K562 (cell line): ENCODE measurements around the gene TJP3. TPM values are rescaled to one million over a fixed set of nuclear protein-coding genes. Genes with fewer than 3 reads are reported as not detected.

ENCODE experiments used
- ATAC-seq: fragments of 200-7000 bp; cut with Tn5 transposase; 3 replicates; pipeline ENCODE4 v1.9.1; 2020; ENCODE audit warnings: moderate library complexity
- BruUV-seq: library from RNA; stranded (reverse); fragments of 400-500 nt; replicated peaks from 2 replicates; lab custom pipeline; 2021; lab: Mats Ljungman, UMichigan
- CTCF ChIA-PET: fragments of 300-600 bp; formaldehyde crosslinking; extraction: SDS; loops from one replicate; lab custom pipeline; 2021; ENCODE audit warnings: low intra/inter-chr PET ratio; lab: Yijun Ruan, JAX
- POLR2A ChIA-PET: fragments of 300-600, 350-650 bp; sonication (Branson Sonifier 250); formaldehyde crosslinking; extraction: SDS; loops from one replicate; lab custom pipeline; 2021; ENCODE audit warnings: antibody characterized with exemption, inconsistent platforms; lab: Yijun Ruan, JAX
- DNase-seq, 4 experiments: peaks; one replicate each; pipeline versions ENCODE4 v3.0.0 to v3.0.0-alpha.2; 2011 to 2018; ENCODE audit warnings: low spot score in 3 of 4, mixed read lengths in 3 of 4; ENCODE audit errors: extremely low read depth in 1 of 4
- FAIRE-seq: peaks from 2 replicates; lab custom pipeline; 2011; peaks lifted over from hg19 to GRCh38; lab: Jason Lieb, UNC
- H2AFZ ChIP-seq: 2 replicates; pipeline ENCODE4 v1.6.0; 2011; ENCODE audit warnings: low read depth, low read length, control low read depth, inconsistent platforms
- H3K27ac ChIP-seq: fragments of 200-600 bp; 3 replicates; pipeline ENCODE4 v1.8.0; 2011; ENCODE audit warnings: low read depth, mild to moderate bottlenecking, control low read depth, inconsistent platforms, low read length, moderate library complexity, mixed read lengths; ENCODE audit errors: extremely low read depth
- H3K27me3 ChIP-seq, 2 experiments: fragments of 300-600 bp in 1 of 2; 2 replicates in 1 of 2; 3 replicates in 1 of 2; pipeline versions ENCODE4 v1.6.0 to v1.8.0; 2011; ENCODE audit warnings: inconsistent platforms in 2 of 2, low read length in 2 of 2, mild to moderate bottlenecking in 1 of 2, mixed read lengths in 1 of 2, moderate library complexity in 1 of 2; ENCODE audit not compliant: control insufficient read depth in 2 of 2, insufficient read depth in 2 of 2
- H3K36me3 ChIP-seq: fragments of 300-600 bp; 3 replicates; pipeline ENCODE4 v1.8.0; 2011; ENCODE audit warnings: mild to moderate bottlenecking, low read length, inconsistent platforms; ENCODE audit not compliant: control insufficient read depth, insufficient read depth
- H3K4me1 ChIP-seq, 2 experiments: fragments of 200-600 bp in 1 of 2; replicated peaks in 1 of 2; 2 replicates in 1 of 2; 3 replicates in 1 of 2; pipeline versions ENCODE4 v1.5.1 to v1.8.0; 2011; ENCODE audit warnings: inconsistent platforms in 2 of 2, low read length in 2 of 2, mild to moderate bottlenecking in 1 of 2, mixed read lengths in 1 of 2, moderate library complexity in 1 of 2; ENCODE audit not compliant: control insufficient read depth in 2 of 2, insufficient read depth in 2 of 2
- H3K4me2 ChIP-seq: 2 replicates; pipeline ENCODE4 v1.6.1; 2011; ENCODE audit warnings: low read length, control low read depth, inconsistent platforms, mixed read lengths; ENCODE audit not compliant: insufficient read depth
- H3K4me3 ChIP-seq: fragments of 200-600 bp; sonication (generic), shearing (Covaris generic); 2 replicates; pipeline ENCODE4 v1.5.1; 2016; ENCODE audit warnings: control low read depth, inconsistent platforms
- H3K79me2 ChIP-seq: fragments of 200-600 bp; 3 replicates; pipeline ENCODE4 v1.8.0; 2011; ENCODE audit warnings: low read length, inconsistent platforms; ENCODE audit not compliant: control insufficient read depth, insufficient read depth
- H3K9ac ChIP-seq, 2 experiments: 2 replicates each; pipeline versions ENCODE4 v1.6.0 to v1.6.1; 2011; ENCODE audit warnings: low read depth in 2 of 2, low read length in 2 of 2, control low read depth in 1 of 2, inconsistent platforms in 1 of 2, mild to moderate bottlenecking in 1 of 2, mixed read lengths in 1 of 2; ENCODE audit not compliant: insufficient read depth in 1 of 2
- H3K9me1 ChIP-seq: one replicate; pipeline ENCODE4 v1.6.0; 2011; ENCODE audit warnings: inconsistent platforms, mild to moderate bottlenecking, low read length, moderate library complexity; ENCODE audit not compliant: control insufficient read depth, insufficient read depth
- H3K9me3 ChIP-seq: replicated peaks from 2 replicates; pipeline ENCODE4 v1.5.1; 2011; ENCODE audit warnings: low read depth, low read length, inconsistent platforms; ENCODE audit not compliant: control insufficient read depth, insufficient read depth
- H4K20me1 ChIP-seq: replicated peaks from 2 replicates; pipeline ENCODE4 v1.6.1; 2011; ENCODE audit warnings: low read length, inconsistent platforms, mixed read lengths; ENCODE audit not compliant: control insufficient read depth, insufficient read depth
- POLR2G ChIP-seq: fragments of 200-400 bp; formaldehyde crosslinking; IDR thresholded peaks from 2 replicates; pipeline ENCODE4 v1.6.1; 2017; ENCODE audit warnings: low read depth, mild to moderate bottlenecking, antibody characterized with exemption, low read length, moderate library complexity
- WGBS: fragments of 100-300 bp; shearing (Covaris generic); methylation state at CpG from one replicate; pipeline ENCODE4 v1.1.6; 2016; ENCODE audit warnings: low coverage, mixed read lengths; ENCODE audit not compliant: insufficient coverage; ENCODE audit errors: missing lambda C conversion rate; 5-methylcytosine and 5-hydroxymethylcytosine counted together
- in situ Hi-C: fragments of 300-500 bp; cut with MboI; formaldehyde crosslinking; loops from 4 replicates; pipeline ENCODE4 v1.15.0; 2018; ENCODE audit warnings: inconsistent platforms, mixed read lengths
- intact Hi-C: fragments of 100-400 bp; cut with micrococcal nuclease; formaldehyde crosslinking; loops from 2 replicates; pipeline ENCODE4 v1.14.2; 2022
- polyA plus RNA-seq, 8 experiments: library from polyadenylated mRNA; depleted of rRNA in 4 of 8; stranded (reverse) in 5 of 8; unstranded in 3 of 8; fragments of >200 nt; fragmentation: Nextera tagmentation in 2 of 8; fragmentation: Illumina TruSeq in 1 of 8; extraction: Ambion mirVana in 2 of 8; extraction: Trizol in 1 of 8; gene quantifications; 2 replicates each; pipeline versions ENCODE4 v1.2.1 to v1.2.3, GENCODE V29; 2011 to 2014; ENCODE audit warnings: inconsistent platforms in 1 of 8, missing spikeins in 1 of 8
- total RNA-seq, 7 experiments: library from RNA; depleted of rRNA in 6 of 7; stranded (reverse); fragments of >200 nt in 6 of 7; fragmentation: Illumina TruSeq in 2 of 7; extraction: Trizol in 2 of 7; gene quantifications; 2 replicates each; pipeline versions ENCODE4 v1.2.1 to v1.2.3, GENCODE V29; 2011 to 2021; ENCODE audit warnings: low replicate concordance in 1 of 7
- TF ChIP-seq, protein P1 (sequence below): fragments of 250-450 bp; sonication (Bioruptor Pico); IDR thresholded peaks from 2 replicates; pipeline ENCODE4 v1.8.0; 2022; ENCODE audit warnings: inconsistent platforms, mild to moderate bottlenecking, moderate library complexity, borderline replicate concordance
- TF ChIP-seq, protein P2 (sequence below): sonication (generic); formaldehyde crosslinking; IDR thresholded peaks from 2 replicates; pipeline ENCODE4 v1.9.0; 2022; ENCODE audit warnings: mild to moderate bottlenecking, missing genetic modification reagents

TJP3 gene
- total and polyA plus RNA-seq, 9 of the 15 experiments (the other 6 are each of a cell fraction or from before 2014, with no cell fraction given), result 0.11 to 2.4 (median 0.57) TPM; not detected in 1

- TF ChIP-seq POLR2G, result 0 out of 2 replicates have a peak, but pooled peaks have one; percentile 35
These were observed 46.6 kb upstream of the TJP3 start (continued) for GRCh38 chr19:3661284-3662238.

GRCh38 chr19:3663838-3664237 is 44.3 kb upstream of the TJP3 start:
- no peak overlapping the region for H3K4me2 ChIP-seq
- H2AFZ ChIP-seq, result no peak overlapping the region
- FAIRE-seq (no peak), DNase-seq (no peak), ATAC-seq (no peak)
- intact Hi-C loops (no loop called here), in situ Hi-C loops (loop anchor here (5.0 kb wide), 1 partner anchor 43 kb away; the partner anchor contains the start of gene TJP3)
- H3K27ac ChIP-seq, result no peak overlapping the region
- H3K4me1 ChIP-seq, result peaks cover 0 to 51% of the 10 kb centered on the region in 2 experiments; a peak in 3 of 5 replicates
- TF ChIP-seq, protein P1, sequence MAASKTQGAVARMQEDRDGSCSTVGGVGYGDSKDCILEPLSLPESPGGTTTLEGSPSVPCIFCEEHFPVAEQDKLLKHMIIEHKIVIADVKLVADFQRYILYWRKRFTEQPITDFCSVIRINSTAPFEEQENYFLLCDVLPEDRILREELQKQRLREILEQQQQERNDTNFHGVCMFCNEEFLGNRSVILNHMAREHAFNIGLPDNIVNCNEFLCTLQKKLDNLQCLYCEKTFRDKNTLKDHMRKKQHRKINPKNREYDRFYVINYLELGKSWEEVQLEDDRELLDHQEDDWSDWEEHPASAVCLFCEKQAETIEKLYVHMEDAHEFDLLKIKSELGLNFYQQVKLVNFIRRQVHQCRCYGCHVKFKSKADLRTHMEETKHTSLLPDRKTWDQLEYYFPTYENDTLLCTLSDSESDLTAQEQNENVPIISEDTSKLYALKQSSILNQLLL (CRISPR knock-in tag), result no peak
- TF ChIP-seq, protein P2, sequence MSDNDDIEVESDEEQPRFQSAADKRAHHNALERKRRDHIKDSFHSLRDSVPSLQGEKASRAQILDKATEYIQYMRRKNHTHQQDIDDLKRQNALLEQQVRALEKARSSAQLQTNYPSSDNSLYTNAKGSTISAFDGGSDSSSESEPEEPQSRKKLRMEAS (CRISPR knock-in tag), result 0 out of 2 replicates have a peak, but pooled peaks have one; percentile 22
- ChIA-PET CTCF (no interaction called here), POLR2A (no interaction called here)
- no peak overlapping the region for H3K4me3 ChIP-seq
- no peaks in the 10 kb centered on the region for H3K9me1 ChIP-seq
- H4K20me1 ChIP-seq, result peaks cover 11% of the 10 kb centered on the region; the same call in 1 of the 2 replicates
- H3K9ac ChIP-seq, result no peak overlapping the region
- no peaks in the 10 kb centered on the region for H3K9me3 ChIP-seq
- no peaks in the 10 kb centered on the region for H3K27me3 ChIP-seq
- BruUV-seq, result no TSS peak
- WGBS, result 90% methylated on average over 18 of the region's 18 CpGs
- peaks cover 65% of the 10 kb centered on the region; the same call in 2 of the 3 replicates for H3K36me3 ChIP-seq
- peaks cover 7% of the 10 kb centered on the region; the same call in 1 of the 3 replicates for H3K79me2 ChIP-seq
